ENCODE data around the gene SHROOM2.

SHROOM2 gene

DNA sequence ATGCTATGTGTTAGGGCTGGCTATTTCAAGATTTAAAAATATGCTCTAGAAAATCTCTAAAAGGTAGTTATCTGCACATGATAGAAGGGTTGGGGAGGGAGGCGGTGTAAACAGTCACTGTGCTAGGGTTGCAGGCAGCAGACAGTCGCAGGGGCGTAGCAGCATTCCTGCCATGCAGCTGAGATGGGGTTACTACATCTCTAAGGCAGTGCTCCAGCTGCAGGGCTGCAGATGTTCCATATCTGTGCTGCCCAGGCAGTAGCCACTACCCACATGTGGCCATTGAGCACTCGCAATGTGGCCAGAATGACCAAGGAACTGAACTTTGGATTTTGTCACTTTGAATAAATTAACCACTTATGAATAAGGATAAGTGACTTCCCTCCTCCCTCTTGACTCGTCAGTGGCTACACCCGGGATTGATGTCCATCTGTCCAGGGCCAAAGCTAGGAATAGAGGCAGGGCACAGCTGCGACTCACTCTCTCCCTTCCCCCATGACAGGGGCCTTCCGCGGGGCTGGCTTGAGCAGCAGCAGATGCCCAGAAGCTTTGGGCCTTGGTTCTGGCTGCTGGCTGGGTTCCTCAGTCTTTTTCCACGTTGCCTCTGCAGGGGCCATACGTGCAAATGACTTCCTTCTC lies 101.5 kb downstream of the SHROOM2 start:
- in situ Hi-C loops (cut with HindIII; ENCODE audit: low sequenced_read_pairs) = no loop called here

DNA sequence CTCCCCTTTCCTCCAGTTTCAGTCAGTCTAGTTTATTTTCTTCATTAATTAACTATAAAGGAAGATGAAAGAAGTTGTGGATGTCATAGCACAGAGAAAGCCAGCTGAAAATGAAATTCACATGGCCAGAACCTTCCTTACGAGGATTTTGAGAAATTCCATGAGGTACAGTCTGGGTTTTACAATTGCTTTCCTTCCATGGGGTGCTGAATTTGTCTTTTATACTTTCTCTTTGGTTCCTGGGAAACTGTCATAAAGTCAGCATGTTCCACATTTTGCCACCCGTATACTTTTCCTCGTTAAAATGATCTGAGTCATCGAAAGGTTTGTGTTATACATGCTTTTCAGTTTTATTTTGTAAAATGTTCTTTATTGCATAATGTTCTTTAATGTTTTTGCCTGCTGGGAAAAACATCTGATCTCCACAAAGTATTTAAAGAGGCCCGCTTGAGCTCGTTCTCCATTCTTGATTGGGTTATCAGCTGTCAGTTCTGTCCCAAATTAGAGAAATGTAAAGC lies 102.8 kb downstream of the SHROOM2 start:
- in situ Hi-C loops (cut with HindIII; ENCODE audit: low sequenced_read_pairs) = no loop called here

- in situ Hi-C loops (cut with HindIII; ENCODE audit: low sequenced_read_pairs) = no loop called here
These were observed 104.5 kb downstream of the SHROOM2 start for GRCh38 chrX:9890681-9891091.

DNA sequence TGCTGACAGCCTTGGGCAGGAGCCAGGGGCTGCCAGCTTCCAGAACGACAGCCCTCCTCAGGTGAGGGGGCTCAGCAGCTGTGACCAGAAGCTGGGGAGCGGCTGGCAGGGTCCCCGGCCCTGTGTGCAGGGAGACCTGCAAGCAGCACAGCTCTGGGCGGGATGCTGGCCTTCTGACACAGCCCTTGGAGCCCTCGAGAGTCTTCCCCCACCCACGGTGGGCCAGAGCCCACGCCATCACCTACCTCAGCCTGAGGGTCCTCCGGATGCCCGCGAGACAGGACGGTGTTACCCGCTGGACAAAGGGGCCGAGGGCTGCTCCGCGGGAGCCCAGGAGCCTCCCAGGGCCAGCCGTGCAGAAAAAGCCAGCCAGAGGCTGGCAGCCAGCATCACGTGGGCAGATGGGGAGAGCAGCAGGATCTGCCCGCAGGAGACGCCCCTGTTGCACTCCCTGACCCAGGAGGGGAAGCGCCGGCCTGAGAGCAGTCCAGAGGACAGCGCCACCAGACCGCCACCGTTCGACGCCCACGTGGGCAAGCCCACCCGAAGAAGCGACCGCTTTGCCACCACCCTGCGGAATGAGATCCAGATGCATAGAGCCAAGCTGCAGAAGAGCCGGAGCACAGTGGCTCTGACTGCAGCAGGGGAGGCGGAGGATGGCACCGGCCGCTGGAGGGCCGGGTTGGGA lies 109.1 kb downstream of the SHROOM2 start:
- in situ Hi-C loops (cut with HindIII; ENCODE audit: low sequenced_read_pairs) = no loop called here

DNA sequence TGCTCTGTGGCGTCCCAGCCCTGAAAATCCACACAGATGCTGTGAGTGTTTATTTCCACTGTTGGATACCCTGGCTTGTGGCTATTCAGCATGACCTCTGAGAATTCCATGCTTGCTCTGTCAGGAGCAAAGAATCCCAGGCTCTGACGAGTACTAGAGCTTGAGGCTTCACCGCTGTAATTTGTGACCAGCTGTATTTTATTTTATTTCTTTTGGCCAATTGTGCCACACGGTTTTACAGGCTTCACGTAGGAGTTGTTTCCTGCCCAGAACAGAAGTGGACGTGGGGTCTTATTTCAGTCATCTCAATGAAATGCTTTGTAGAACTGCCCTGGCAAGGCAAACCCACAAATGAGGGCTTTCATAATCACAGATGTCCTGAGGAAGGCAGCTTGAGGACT lies 111.5 kb downstream of the SHROOM2 start:
- in situ Hi-C loops (cut with HindIII; ENCODE audit: low sequenced_read_pairs) = no loop called here

- in situ Hi-C loops (cut with HindIII; ENCODE audit: low sequenced_read_pairs) = no loop called here
These were observed 113.4 kb downstream of the SHROOM2 start for GRCh38 chrX:9899640-9900111.

DNA sequence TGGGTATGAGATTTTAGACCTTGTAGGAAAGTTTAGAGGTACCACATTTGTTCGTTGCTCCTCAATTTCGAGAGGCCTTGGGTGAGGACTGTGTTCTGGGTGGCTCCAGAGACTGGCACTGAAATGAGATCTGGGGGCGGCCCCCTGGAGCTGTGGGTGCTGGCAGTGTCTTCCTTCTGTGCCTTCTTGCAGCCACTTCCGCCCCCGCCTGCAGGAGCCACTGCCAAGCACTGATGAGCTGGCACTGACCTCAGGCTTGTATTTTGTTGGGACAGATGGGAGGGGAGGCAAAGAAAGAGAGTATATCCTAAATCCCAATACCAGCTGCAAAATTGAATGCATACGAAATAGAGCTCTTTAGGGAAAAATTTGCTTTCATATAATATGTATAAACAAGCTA lies 116.4 kb downstream of the SHROOM2 start:
- in situ Hi-C loops (cut with HindIII; ENCODE audit: low sequenced_read_pairs) = no loop called here

- in situ Hi-C loops (cut with HindIII; ENCODE audit: low sequenced_read_pairs) = no loop called here
These were observed 116.9 kb downstream of the SHROOM2 start for GRCh38 chrX:9903146-9903545.

DNA sequence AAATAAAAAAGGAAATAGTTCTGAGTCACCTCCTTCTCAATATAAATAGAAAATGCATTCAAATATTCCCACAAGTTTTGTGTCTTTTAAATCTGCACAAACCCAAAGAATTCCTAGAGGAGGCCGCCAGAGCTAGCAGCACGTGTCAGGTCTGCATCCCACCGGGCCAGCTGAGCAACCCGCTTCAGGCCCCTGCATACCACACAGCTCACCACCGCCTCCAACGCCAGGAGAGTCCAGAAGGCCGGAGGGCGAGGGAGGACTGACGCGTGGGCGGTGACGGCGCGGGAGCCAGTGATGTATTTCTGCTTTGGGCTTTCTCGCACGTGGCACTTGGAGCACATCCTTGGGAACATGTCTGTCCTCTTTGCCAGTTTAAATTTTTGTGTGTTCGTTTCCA lies 119.1 kb downstream of the SHROOM2 start:
- in situ Hi-C loops (cut with HindIII; ENCODE audit: low sequenced_read_pairs) = no loop called here

DNA sequence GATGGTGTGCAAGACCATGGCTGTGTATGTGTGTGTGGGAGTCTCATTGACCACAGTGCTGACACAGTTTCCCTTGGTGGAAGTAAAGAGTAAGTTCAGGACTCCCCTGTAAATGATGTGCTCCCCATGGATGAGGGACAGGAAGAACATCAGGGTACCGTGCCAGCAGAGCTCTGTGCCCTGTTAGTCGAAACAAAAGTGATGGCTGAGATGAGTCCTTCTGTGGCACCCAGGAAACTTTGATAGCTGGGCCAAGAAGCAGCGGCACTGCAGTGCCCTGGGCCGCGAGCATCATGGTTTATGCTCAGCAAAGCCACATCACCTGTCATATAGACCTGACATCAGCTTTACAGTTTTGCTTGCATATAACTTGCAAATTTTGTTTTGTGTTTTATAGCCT lies 119.5 kb downstream of the SHROOM2 start:
- in situ Hi-C loops (cut with HindIII; ENCODE audit: low sequenced_read_pairs) = no loop called here

GRCh38 chrX:9906919-9907318 lies 120.7 kb downstream of the SHROOM2 start:
- in situ Hi-C loops (cut with HindIII; ENCODE audit: low sequenced_read_pairs) = no loop called here

DNA sequence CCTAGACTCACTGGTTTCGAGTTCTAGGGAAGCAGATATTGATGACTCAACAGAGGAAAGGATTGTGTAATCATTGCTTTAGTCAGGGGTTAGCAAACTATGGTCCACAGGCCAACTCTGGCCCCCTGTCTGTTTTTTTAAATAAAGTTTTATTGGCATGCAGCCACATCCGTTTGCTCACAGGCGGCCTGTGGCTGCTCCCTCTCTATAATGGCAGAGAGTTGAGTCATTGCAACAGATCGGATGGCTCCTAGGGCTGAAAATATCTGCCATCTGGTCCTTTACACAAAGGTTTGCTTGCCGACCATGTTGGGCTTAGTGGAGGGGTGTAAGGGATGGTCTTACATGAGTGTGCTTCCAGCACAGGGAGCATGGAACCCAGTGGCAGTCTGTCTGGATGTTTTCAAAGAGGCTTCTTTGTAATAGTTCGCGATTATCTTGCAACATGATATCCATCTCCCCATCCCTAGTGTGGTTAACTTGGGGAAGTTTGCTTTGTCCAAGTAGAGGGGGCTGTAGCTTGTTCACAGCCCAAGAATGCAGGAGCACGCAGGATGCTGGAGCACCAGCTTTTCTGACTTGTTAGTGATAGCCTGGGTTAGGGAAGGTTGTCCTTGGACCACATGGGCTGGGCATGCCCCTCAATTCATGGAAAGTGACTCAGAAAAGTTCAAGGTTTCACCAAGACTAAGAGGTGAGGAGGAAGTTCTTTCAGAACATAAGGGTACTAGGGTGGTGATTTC lies 121.6 kb downstream of the SHROOM2 start:
- in situ Hi-C loops (cut with HindIII; ENCODE audit: low sequenced_read_pairs) = no loop called here

GRCh38 chrX:9909254-9909653 lies 123.0 kb downstream of the SHROOM2 start:
- in situ Hi-C loops (cut with HindIII; ENCODE audit: low sequenced_read_pairs) = no loop called here

DNA sequence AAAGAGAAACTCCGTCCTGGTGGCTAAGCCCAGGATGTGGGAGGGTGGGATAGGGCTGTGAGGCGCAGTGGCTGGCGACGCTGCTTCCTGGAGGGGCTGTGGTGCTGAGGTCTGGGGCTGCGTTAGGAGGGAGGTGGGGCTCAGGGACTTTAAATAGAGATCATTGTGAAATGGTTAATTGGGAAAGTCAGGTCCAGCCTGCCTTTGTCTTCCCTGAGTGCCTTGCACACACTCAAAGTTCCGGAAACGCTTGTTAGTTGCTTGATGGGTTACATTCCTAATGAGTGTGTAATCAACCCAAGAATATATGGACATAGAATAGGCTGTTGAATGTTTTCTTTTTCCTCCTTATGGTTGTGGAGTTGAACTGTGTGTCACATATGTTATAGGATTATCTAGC lies 125.3 kb downstream of the SHROOM2 start:
- in situ Hi-C loops (cut with HindIII; ENCODE audit: low sequenced_read_pairs) = no loop called here

DNA sequence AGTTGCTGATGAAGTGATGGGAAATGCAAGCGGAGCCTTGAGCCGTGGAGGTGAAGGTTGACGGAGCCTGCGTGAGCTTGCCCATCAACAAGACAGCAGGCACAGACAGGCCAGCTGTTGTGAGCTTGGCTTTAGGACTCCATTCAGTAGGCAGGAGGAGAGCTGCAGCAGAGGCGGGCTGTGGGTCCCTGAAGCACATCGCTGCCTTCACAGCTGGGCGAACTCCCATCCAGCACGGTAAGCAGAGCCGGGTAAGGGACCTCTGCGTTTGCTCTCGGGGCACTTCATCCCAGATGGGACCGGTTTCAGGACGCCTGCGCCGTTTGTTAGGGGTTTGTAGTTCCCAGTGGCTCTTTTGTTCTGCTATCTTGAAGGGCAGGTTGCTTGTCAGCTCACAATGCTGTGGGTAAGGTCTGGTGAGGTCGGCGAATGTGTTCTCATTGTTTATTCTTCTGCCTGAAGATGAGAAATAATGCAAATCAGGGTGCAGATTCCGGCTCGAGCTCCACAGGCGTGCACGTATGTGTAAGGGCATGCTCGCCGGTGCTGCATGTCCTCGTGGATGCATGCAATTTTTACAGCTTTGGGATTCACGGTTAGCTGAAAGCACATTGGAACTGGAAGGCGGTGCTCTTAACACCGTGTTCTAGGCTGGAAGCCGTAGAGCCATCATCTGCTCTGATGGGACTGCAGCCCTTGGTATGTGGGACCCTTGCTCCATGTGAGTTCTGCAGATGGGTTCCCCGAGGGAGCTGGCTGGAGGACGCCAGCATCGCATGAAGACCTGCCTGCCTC lies 126.3 kb downstream of the SHROOM2 start:
- in situ Hi-C loops (cut with HindIII; ENCODE audit: low sequenced_read_pairs) = no loop called here

DNA sequence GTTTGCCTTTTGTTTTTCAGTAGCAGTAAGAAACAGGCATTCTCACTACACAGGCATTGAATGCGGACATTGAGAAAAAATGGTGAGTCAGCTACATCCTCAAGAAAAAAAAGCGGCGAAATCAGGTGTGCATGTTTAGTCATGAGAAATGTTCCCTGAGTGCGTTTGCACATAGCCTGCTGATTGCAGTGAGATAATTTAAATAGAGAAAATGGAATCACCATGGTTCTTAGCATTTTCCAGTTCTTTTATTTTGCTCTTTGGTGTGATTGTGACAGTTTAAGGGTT lies 126.9 kb downstream of the SHROOM2 start:
- in situ Hi-C loops (cut with HindIII; ENCODE audit: low sequenced_read_pairs) = no loop called here

GRCh38 chrX:9917861-9918260 lies 131.6 kb downstream of the SHROOM2 start:
- in situ Hi-C loops (cut with HindIII; ENCODE audit: low sequenced_read_pairs) = no loop called here

GRCh38 chrX:9919632-9920172 lies 133.5 kb downstream of the SHROOM2 start:
- in situ Hi-C loops (cut with HindIII; ENCODE audit: low sequenced_read_pairs) = no loop called here

- in situ Hi-C loops (cut with HindIII; ENCODE audit: low sequenced_read_pairs) = no loop called here
These were observed 135.2 kb downstream of the SHROOM2 start for GRCh38 chrX:9921407-9921806.

DNA sequence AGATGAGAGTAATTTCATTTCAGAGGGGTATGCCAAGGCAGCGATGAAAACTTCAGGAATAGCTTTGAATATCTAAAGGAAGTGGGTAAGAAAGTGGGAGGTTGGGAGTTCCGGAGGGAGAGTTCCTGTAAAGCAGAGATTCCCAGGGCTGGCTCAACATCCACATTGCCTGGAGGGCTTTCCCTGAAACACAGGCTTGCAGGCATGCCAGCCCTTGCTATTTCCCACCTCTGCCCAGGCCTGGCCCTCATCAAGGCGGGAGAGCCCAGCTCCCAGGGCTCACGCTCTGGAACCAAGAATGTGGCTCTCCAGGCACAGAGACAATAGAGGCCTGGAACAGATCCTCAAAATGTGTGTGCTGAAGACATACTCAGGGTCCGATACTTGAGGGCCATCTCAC lies 137.1 kb downstream of the SHROOM2 start:
- in situ Hi-C loops (cut with HindIII; ENCODE audit: low sequenced_read_pairs) = no loop called here

DNA sequence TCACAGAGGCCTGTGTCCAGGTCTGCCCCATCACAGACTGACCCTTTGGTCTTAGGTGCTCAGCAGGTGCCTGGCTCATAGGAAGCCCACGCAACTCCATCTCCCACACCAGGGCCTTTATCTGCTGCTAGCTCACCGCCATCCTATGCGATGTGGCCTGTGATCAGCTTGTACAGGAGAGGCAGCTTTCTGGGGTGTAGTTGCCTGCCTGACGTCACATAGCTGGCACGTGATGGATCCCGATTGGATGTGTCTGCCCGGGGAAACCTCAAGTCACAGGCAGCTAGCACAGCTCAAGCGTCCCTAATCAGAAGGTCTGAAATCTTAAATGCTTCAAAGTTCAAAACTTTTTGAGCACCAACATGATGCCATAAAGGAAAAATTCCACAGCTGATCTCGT lies 139.8 kb downstream of the SHROOM2 start:
- in situ Hi-C loops (cut with HindIII; ENCODE audit: low sequenced_read_pairs) = no loop called here

Measured in DLD1 (cell line).